SK-N-SH (cell line): Measurements from ENCODE around the gene SCGB1D2.

Source experiments
- CHD2 ChIP-seq: fragments of 150-350 bp; IDR thresholded peaks from 2 replicates; pipeline ENCODE4 v1.6.1; 2018; ENCODE audit warnings: low read length; ENCODE audit not compliant: partially characterized antibody
- EP300 ChIP-seq, 2 experiments: IDR thresholded peaks; 2 replicates each; pipeline versions ENCODE4 v1.4.0 to v1.6.1; 2012; ENCODE audit warnings: borderline replicate concordance in 1 of 2, low read depth in 1 of 2, low read length in 1 of 2
- JUND ChIP-seq: IDR thresholded peaks from 2 replicates; pipeline ENCODE4 v1.4.0; 2012
- MXI1 ChIP-seq: IDR thresholded peaks from 2 replicates; pipeline ENCODE4 v1.6.1; 2012; ENCODE audit warnings: mild to moderate bottlenecking, low read depth, low read length, improper control_type of control experiment
- NFIC ChIP-seq: IDR thresholded peaks from 2 replicates; pipeline ENCODE4 v1.4.0; 2012; ENCODE audit warnings: borderline replicate concordance
- NRF1 ChIP-seq: IDR thresholded peaks from 2 replicates; pipeline ENCODE4 v1.6.1; 2012; ENCODE audit warnings: low read depth, mild to moderate bottlenecking, low read length
- POLR2AphosphoS5 ChIP-seq: IDR thresholded peaks from 2 replicates; pipeline ENCODE4 v1.6.1; 2012; ENCODE audit warnings: low read depth, low read length
- RCOR1 ChIP-seq: fragments of 150-350 bp; IDR thresholded peaks from 2 replicates; pipeline ENCODE4 v1.6.1; 2017; ENCODE audit warnings: antibody characterized with exemption, low read length
- TAF1 ChIP-seq: IDR thresholded peaks from 2 replicates; pipeline ENCODE4 v1.6.1; 2012; ENCODE audit warnings: low read depth, mild to moderate bottlenecking, low read length, moderate library complexity, borderline replicate concordance
- TCF12 ChIP-seq: IDR thresholded peaks from 2 replicates; pipeline ENCODE4 v1.4.0; 2012
- TF ChIP-seq, protein P1 (sequence below): fragments of 200-600 bp; sonication (generic); IDR thresholded peaks from 2 replicates; pipeline ENCODE4 v1.6.1; 2017; ENCODE audit warnings: antibody characterized with exemption, mild to moderate bottlenecking, moderate library complexity
- TF ChIP-seq, protein P2 (sequence below): fragments of 150-350 bp; IDR thresholded peaks from 2 replicates; pipeline ENCODE4 v1.6.1; 2017; ENCODE audit warnings: antibody characterized with exemption, low read length, low read depth, borderline replicate concordance
- TF ChIP-seq, protein P3 (sequence below): IDR thresholded peaks from 2 replicates; pipeline ENCODE4 v1.4.0; 2012; ENCODE audit warnings: low read depth
- TF ChIP-seq, protein P4 (sequence below): IDR thresholded peaks from 2 replicates; pipeline ENCODE4 v1.4.0; 2012; ENCODE audit warnings: low read depth, borderline replicate concordance

DNA sequence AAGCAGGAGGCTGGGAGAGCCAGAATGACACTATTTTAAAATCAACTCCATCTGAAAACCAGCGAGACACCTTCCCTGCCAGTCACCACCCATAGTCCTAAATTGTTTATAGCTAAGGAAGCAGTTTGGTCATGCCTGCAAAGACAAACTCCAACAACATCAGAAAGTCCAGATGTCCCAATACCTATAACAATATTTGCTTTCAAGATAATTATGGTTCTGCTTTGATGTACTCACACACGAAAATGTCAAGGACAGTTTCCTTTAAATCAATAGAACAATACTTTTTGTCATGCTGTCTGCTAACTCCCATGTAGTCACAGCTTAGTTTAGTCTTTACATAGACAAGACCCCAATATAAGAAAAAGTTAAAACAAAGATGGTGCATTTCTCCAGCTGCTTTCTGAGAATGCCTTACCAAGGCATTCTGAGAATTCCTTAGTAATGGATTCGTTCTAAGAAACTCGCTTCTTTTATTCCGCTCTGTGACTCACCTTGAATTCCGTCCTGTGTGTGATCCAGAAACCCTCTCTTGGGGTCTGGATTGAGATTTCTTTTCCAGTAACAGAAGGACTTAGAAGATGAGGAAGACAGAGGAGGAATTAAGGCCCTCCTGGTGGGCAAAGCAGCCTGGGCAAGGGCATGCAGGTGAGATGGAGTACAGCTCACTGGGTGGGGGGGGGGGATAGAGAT, 18.4 kb downstream of the SCGB1D2 start:
- TF ChIP-seq, protein P1, sequence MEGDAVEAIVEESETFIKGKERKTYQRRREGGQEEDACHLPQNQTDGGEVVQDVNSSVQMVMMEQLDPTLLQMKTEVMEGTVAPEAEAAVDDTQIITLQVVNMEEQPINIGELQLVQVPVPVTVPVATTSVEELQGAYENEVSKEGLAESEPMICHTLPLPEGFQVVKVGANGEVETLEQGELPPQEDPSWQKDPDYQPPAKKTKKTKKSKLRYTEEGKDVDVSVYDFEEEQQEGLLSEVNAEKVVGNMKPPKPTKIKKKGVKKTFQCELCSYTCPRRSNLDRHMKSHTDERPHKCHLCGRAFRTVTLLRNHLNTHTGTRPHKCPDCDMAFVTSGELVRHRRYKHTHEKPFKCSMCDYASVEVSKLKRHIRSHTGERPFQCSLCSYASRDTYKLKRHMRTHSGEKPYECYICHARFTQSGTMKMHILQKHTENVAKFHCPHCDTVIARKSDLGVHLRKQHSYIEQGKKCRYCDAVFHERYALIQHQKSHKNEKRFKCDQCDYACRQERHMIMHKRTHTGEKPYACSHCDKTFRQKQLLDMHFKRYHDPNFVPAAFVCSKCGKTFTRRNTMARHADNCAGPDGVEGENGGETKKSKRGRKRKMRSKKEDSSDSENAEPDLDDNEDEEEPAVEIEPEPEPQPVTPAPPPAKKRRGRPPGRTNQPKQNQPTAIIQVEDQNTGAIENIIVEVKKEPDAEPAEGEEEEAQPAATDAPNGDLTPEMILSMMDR: no peak
- TF ChIP-seq NFIC (no peak), TAF1 (no peak), NRF1 (no peak), RCOR1 (no peak), MXI1 (no peak), EP300 (IDR thresholded peaks at IDR 0.05; ENCODE audit: borderline replicate concordance in 1 of 2, low read depth in 1 of 2, low read length in 1 of 2) (no peak), CHD2 (no peak), JUND (no peak), TCF12 (no peak), POLR2AphosphoS5 (no peak)
- TF ChIP-seq, protein P2, sequence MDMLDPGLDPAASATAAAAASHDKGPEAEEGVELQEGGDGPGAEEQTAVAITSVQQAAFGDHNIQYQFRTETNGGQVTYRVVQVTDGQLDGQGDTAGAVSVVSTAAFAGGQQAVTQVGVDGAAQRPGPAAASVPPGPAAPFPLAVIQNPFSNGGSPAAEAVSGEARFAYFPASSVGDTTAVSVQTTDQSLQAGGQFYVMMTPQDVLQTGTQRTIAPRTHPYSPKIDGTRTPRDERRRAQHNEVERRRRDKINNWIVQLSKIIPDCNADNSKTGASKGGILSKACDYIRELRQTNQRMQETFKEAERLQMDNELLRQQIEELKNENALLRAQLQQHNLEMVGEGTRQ: no peak
- TF ChIP-seq, protein P3, sequence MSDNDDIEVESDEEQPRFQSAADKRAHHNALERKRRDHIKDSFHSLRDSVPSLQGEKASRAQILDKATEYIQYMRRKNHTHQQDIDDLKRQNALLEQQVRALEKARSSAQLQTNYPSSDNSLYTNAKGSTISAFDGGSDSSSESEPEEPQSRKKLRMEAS: no peak
- TF ChIP-seq, protein P4, sequence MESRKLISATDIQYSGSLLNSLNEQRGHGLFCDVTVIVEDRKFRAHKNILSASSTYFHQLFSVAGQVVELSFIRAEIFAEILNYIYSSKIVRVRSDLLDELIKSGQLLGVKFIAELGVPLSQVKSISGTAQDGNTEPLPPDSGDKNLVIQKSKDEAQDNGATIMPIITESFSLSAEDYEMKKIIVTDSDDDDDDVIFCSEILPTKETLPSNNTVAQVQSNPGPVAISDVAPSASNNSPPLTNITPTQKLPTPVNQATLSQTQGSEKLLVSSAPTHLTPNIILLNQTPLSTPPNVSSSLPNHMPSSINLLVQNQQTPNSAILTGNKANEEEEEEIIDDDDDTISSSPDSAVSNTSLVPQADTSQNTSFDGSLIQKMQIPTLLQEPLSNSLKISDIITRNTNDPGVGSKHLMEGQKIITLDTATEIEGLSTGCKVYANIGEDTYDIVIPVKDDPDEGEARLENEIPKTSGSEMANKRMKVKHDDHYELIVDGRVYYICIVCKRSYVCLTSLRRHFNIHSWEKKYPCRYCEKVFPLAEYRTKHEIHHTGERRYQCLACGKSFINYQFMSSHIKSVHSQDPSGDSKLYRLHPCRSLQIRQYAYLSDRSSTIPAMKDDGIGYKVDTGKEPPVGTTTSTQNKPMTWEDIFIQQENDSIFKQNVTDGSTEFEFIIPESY: no peak
